K562 (cell line): ENCODE results near the gene FAM193A. TPM values are rescaled to one million over a fixed set of nuclear protein-coding genes. Genes with fewer than 3 reads are reported as not detected.
"Not testable (repeated sequence)": the region's sequence is repeated elsewhere in the genome, so short reads cannot be mapped to it uniquely, and the experiment has no call there.

ENCODE experiments used
- ATAC-seq: fragments of 200-7000 bp; cut with Tn5 transposase; 3 replicates; pipeline ENCODE4 v1.9.1; 2020; ENCODE audit warnings: moderate library complexity
- BruUV-seq: library from RNA; stranded (reverse); fragments of 400-500 nt; replicated peaks from 2 replicates; lab custom pipeline; 2021; lab: Mats Ljungman, UMichigan
- CTCF ChIA-PET: fragments of 300-600 bp; formaldehyde crosslinking; extraction: SDS; loops from one replicate; lab custom pipeline; 2021; ENCODE audit warnings: low intra/inter-chr PET ratio; lab: Yijun Ruan, JAX
- POLR2A ChIA-PET: fragments of 300-600, 350-650 bp; sonication (Branson Sonifier 250); formaldehyde crosslinking; extraction: SDS; loops from one replicate; lab custom pipeline; 2021; ENCODE audit warnings: antibody characterized with exemption, inconsistent platforms; lab: Yijun Ruan, JAX
- DNase-seq, 4 experiments: peaks; one replicate each; pipeline versions ENCODE4 v3.0.0 to v3.0.0-alpha.2; 2011 to 2018; ENCODE audit warnings: low spot score in 3 of 4, mixed read lengths in 3 of 4; ENCODE audit errors: extremely low read depth in 1 of 4
- FAIRE-seq: peaks from 2 replicates; lab custom pipeline; 2011; peaks lifted over from hg19 to GRCh38; lab: Jason Lieb, UNC
- H2AFZ ChIP-seq: 2 replicates; pipeline ENCODE4 v1.6.0; 2011; ENCODE audit warnings: low read depth, low read length, control low read depth, inconsistent platforms
- H3K27ac ChIP-seq: fragments of 200-600 bp; 3 replicates; pipeline ENCODE4 v1.8.0; 2011; ENCODE audit warnings: low read depth, mild to moderate bottlenecking, control low read depth, inconsistent platforms, low read length, moderate library complexity, mixed read lengths; ENCODE audit errors: extremely low read depth
- H3K27me3 ChIP-seq, 2 experiments: fragments of 300-600 bp in 1 of 2; 2 replicates in 1 of 2; 3 replicates in 1 of 2; pipeline versions ENCODE4 v1.6.0 to v1.8.0; 2011; ENCODE audit warnings: inconsistent platforms in 2 of 2, low read length in 2 of 2, mild to moderate bottlenecking in 1 of 2, mixed read lengths in 1 of 2, moderate library complexity in 1 of 2; ENCODE audit not compliant: control insufficient read depth in 2 of 2, insufficient read depth in 2 of 2
- H3K36me3 ChIP-seq: fragments of 300-600 bp; 3 replicates; pipeline ENCODE4 v1.8.0; 2011; ENCODE audit warnings: mild to moderate bottlenecking, low read length, inconsistent platforms; ENCODE audit not compliant: control insufficient read depth, insufficient read depth
- H3K4me1 ChIP-seq, 2 experiments: fragments of 200-600 bp in 1 of 2; replicated peaks in 1 of 2; 2 replicates in 1 of 2; 3 replicates in 1 of 2; pipeline versions ENCODE4 v1.5.1 to v1.8.0; 2011; ENCODE audit warnings: inconsistent platforms in 2 of 2, low read length in 2 of 2, mild to moderate bottlenecking in 1 of 2, mixed read lengths in 1 of 2, moderate library complexity in 1 of 2; ENCODE audit not compliant: control insufficient read depth in 2 of 2, insufficient read depth in 2 of 2
- H3K4me2 ChIP-seq: 2 replicates; pipeline ENCODE4 v1.6.1; 2011; ENCODE audit warnings: low read length, control low read depth, inconsistent platforms, mixed read lengths; ENCODE audit not compliant: insufficient read depth
- H3K4me3 ChIP-seq: fragments of 200-600 bp; sonication (generic), shearing (Covaris generic); 2 replicates; pipeline ENCODE4 v1.5.1; 2016; ENCODE audit warnings: control low read depth, inconsistent platforms
- H3K79me2 ChIP-seq: fragments of 200-600 bp; 3 replicates; pipeline ENCODE4 v1.8.0; 2011; ENCODE audit warnings: low read length, inconsistent platforms; ENCODE audit not compliant: control insufficient read depth, insufficient read depth
- H3K9ac ChIP-seq, 2 experiments: 2 replicates each; pipeline versions ENCODE4 v1.6.0 to v1.6.1; 2011; ENCODE audit warnings: low read depth in 2 of 2, low read length in 2 of 2, control low read depth in 1 of 2, inconsistent platforms in 1 of 2, mild to moderate bottlenecking in 1 of 2, mixed read lengths in 1 of 2; ENCODE audit not compliant: insufficient read depth in 1 of 2
- H3K9me1 ChIP-seq: one replicate; pipeline ENCODE4 v1.6.0; 2011; ENCODE audit warnings: inconsistent platforms, mild to moderate bottlenecking, low read length, moderate library complexity; ENCODE audit not compliant: control insufficient read depth, insufficient read depth
- H3K9me3 ChIP-seq: replicated peaks from 2 replicates; pipeline ENCODE4 v1.5.1; 2011; ENCODE audit warnings: low read depth, low read length, inconsistent platforms; ENCODE audit not compliant: control insufficient read depth, insufficient read depth
- H4K20me1 ChIP-seq: replicated peaks from 2 replicates; pipeline ENCODE4 v1.6.1; 2011; ENCODE audit warnings: low read length, inconsistent platforms, mixed read lengths; ENCODE audit not compliant: control insufficient read depth, insufficient read depth
- NUFIP1 ChIP-seq: fragments of 450-650 bp; IDR thresholded peaks from 2 replicates; pipeline ENCODE4 v1.6.1; 2018; ENCODE audit not compliant: partially characterized antibody
- TAF15 ChIP-seq: fragments of 200-400 bp; formaldehyde crosslinking; IDR thresholded peaks from 2 replicates; pipeline ENCODE4 v1.6.1; 2017; ENCODE audit warnings: mild to moderate bottlenecking, low read depth, low read length, moderate library complexity
- WGBS: fragments of 100-300 bp; shearing (Covaris generic); methylation state at CpG from one replicate; pipeline ENCODE4 v1.1.6; 2016; ENCODE audit warnings: low coverage, mixed read lengths; ENCODE audit not compliant: insufficient coverage; ENCODE audit errors: missing lambda C conversion rate; 5-methylcytosine and 5-hydroxymethylcytosine counted together
- in situ Hi-C: fragments of 300-500 bp; cut with MboI; formaldehyde crosslinking; loops from 4 replicates; pipeline ENCODE4 v1.15.0; 2018; ENCODE audit warnings: inconsistent platforms, mixed read lengths
- intact Hi-C: fragments of 100-400 bp; cut with micrococcal nuclease; formaldehyde crosslinking; loops from 2 replicates; pipeline ENCODE4 v1.14.2; 2022
- polyA plus RNA-seq, 8 experiments: library from polyadenylated mRNA; depleted of rRNA in 4 of 8; stranded (reverse) in 5 of 8; unstranded in 3 of 8; fragments of >200 nt; fragmentation: Nextera tagmentation in 2 of 8; fragmentation: Illumina TruSeq in 1 of 8; extraction: Ambion mirVana in 2 of 8; extraction: Trizol in 1 of 8; gene quantifications; 2 replicates each; pipeline versions ENCODE4 v1.2.1 to v1.2.3, GENCODE V29; 2011 to 2014; ENCODE audit warnings: inconsistent platforms in 1 of 8, missing spikeins in 1 of 8
- small RNA-seq: library from RNA; depleted of rRNA; stranded (forward); fragments of <200 nt; gene quantifications from one replicate; pipeline ENCODE3, GENCODE V24; 2014
- total RNA-seq, 7 experiments: library from RNA; depleted of rRNA in 6 of 7; stranded (reverse); fragments of >200 nt in 6 of 7; fragmentation: Illumina TruSeq in 2 of 7; extraction: Trizol in 2 of 7; gene quantifications; 2 replicates each; pipeline versions ENCODE4 v1.2.1 to v1.2.3, GENCODE V29; 2011 to 2021; ENCODE audit warnings: low replicate concordance in 1 of 7
- TF ChIP-seq, protein P1 (sequence below): fragments of 450-650 bp; IDR thresholded peaks from 2 replicates; pipeline ENCODE4 v1.6.1; 2016

The FAM193A gene
- total and polyA plus RNA-seq, 9 of the 15 experiments (the other 6 are each of a cell fraction or from before 2014, with no cell fraction given): 0.46 to 24.6 (median 9.6) TPM

- TF ChIP-seq TAF15: no peak
Observed at GRCh38 chr4:2771264-2771663, 234.8 kb downstream of the FAM193A start (continued).

DNA sequence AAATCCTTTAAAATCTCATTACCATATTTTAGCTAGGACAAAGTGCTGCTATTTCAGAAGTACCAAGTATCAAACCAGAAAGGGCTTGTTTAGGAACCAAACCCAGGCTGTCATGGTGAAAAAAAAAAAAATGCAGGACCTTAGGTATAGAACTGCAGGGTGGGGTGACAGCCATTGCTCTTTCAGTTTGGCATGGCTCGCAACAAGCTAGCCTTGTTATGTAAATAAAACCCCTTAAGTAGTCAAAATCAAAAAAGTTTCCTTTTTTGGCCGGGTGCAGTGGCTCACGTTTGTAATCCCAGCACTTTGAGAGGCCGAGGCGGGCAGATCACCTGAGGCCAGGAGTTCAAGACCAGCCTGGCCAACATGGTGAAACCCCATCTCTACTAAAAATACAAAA lies 244.2 kb downstream of the FAM193A start:
- intact Hi-C loops, POLR2A ChIA-PET, ATAC-seq, DNase-seq, H4K20me1 ChIP-seq, H3K4me1 ChIP-seq, H3K27ac ChIP-seq, H2AFZ ChIP-seq, H3K9ac ChIP-seq, in situ Hi-C loops, H3K36me3 ChIP-seq, CTCF ChIA-PET, FAIRE-seq, H3K4me2 ChIP-seq, H3K9me1 ChIP-seq, BruUV-seq, H3K4me3 ChIP-seq, H3K9me3 ChIP-seq, H3K27me3 ChIP-seq, H3K79me2 ChIP-seq: not testable (repeated sequence)
- WGBS: 48% methylated on average over 3 of the region's 5 CpGs

DNA sequence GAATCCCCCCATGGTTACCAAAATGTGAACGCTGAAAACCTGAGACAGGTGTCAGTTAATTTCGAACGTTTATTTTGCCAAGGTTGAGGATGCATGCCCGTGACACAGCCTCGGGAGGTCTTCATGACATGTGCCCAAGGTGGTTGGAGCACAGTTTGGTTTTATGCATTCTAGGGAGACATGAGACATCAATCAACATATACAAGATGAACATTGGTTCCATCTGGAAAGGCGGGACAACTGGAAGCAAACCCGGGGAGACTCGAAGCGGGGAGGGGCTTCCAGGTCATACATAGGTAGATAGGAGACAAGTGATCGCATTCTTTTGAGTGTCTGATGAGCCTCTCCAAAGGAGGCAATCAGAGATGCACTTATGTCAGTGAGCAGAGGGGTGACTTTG lies 245.5 kb downstream of the FAM193A start:
- CTCF ChIA-PET: no interaction called here
- Histone ChIP-seq H3K4me2 (no peak overlapping the region), H4K20me1 (no peaks in the 10 kb centered on the region), H3K9ac (no peak overlapping the region), H3K4me1 (peaks cover 0 to 9% of the 10 kb centered on the region in 2 experiments; a peak in 1 of 5 replicates), H3K36me3 (no peaks in the 10 kb centered on the region), H3K27ac (no peak overlapping the region)
- in situ Hi-C loops: no loop called here
- no peak for ATAC-seq
- no peak for FAIRE-seq
- POLR2A ChIA-PET: interaction anchor here (0.9 kb wide), 1 partner anchor 11 kb away, joined by 3 read pairs; the partner anchor contains the start of gene SH3BP2
- TF ChIP-seq, protein P1, sequence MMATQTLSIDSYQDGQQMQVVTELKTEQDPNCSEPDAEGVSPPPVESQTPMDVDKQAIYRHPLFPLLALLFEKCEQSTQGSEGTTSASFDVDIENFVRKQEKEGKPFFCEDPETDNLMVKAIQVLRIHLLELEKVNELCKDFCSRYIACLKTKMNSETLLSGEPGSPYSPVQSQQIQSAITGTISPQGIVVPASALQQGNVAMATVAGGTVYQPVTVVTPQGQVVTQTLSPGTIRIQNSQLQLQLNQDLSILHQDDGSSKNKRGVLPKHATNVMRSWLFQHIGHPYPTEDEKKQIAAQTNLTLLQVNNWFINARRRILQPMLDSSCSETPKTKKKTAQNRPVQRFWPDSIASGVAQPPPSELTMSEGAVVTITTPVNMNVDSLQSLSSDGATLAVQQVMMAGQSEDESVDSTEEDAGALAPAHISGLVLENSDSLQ: peak; percentile 63
- no peak for TF ChIP-seq NUFIP1
- TF ChIP-seq, all 486 proteins: peak for 1
- 5% methylated on average over 10 of the region's 10 CpGs for WGBS
- H3K9me3 ChIP-seq: no peaks in the 10 kb centered on the region; the same call in 1 of the 2 replicates
- H3K4me3 ChIP-seq: no peak overlapping the region
- H3K79me2 ChIP-seq: no peaks in the 10 kb centered on the region
- no TSS peak for BruUV-seq
- H3K9me1 ChIP-seq: no peaks in the 10 kb centered on the region
- intact Hi-C loops: no loop called here
- no peak for DNase-seq
- H2AFZ ChIP-seq: 0 out of 2 replicates have a peak overlapping the region, but pooled peaks have one; percentile 19
- H3K27me3 ChIP-seq: peaks cover 0 to 6% of the 10 kb centered on the region in 2 experiments; a peak in 2 of 5 replicates

Small RNA genes lying within 50 kb of the gene (small RNA-seq; reads per million reads assigned to genes)
- gene CR545473.1: not detected
- not detected for gene RF00019

Other genes with a start within 250 kb of the FAM193A start
- gene ZFYVE28, start 118.0 kb upstream of the FAM193A start, total RNA-seq (2014; rRNA removed): 11.9 and 15.6 TPM in 2 replicates
- gene ZFYVE28, start 118.0 kb upstream of the FAM193A start, total RNA-seq (2014; rRNA removed; fragmentation: Illumina TruSeq; extraction: Trizol): 5.0 and 6.1 TPM in 2 replicates
- 10.7 and 11.0 TPM in 2 replicates for gene ZFYVE28, start 118.0 kb upstream of the FAM193A start, total RNA-seq (2015; rRNA removed; fragmentation: Illumina TruSeq; extraction: Trizol)
- gene ZFYVE28, start 118.0 kb upstream of the FAM193A start, total RNA-seq (2021): 24.8 and 25.1 TPM in 2 replicates
- 8.2 and 13.7 TPM in 2 replicates for gene ZFYVE28, start 118.0 kb upstream of the FAM193A start, polyA plus RNA-seq (2011; rRNA removed)
- 8.9 and 10.3 TPM in 2 replicates for gene ZFYVE28, start 118.0 kb upstream of the FAM193A start, polyA plus RNA-seq (2014; fragmentation: Illumina TruSeq; extraction: Trizol)
- gene ZFYVE28, start 118.0 kb upstream of the FAM193A start, polyA plus RNA-seq (2014; fragmentation: Nextera tagmentation; extraction: Ambion mirVana): 1 to 10 TPM; 1.3 to 2.1 TPM
- gene ZFYVE28, start 118.0 kb upstream of the FAM193A start, polyA plus RNA-seq (2014; rRNA removed): 16.2 and 20.0 TPM in 2 replicates
- gene CFAP99, start 117.7 kb upstream of the FAM193A start, total RNA-seq (2014; rRNA removed): 0.12 TPM in 1 of 2 replicates, not detected in the other
- gene CFAP99, start 117.7 kb upstream of the FAM193A start, total RNA-seq (2014; rRNA removed; fragmentation: Illumina TruSeq; extraction: Trizol): not detected in 2 replicates
- gene CFAP99, start 117.7 kb upstream of the FAM193A start, total RNA-seq (2015; rRNA removed; fragmentation: Illumina TruSeq; extraction: Trizol): not detected in 2 replicates
- 0.18 and 0.22 TPM in 2 replicates for gene CFAP99, start 117.7 kb upstream of the FAM193A start, total RNA-seq (2021)
- gene CFAP99, start 117.7 kb upstream of the FAM193A start, polyA plus RNA-seq (2011; rRNA removed): 0.07 and 0.12 TPM in 2 replicates
- gene CFAP99, start 117.7 kb upstream of the FAM193A start, polyA plus RNA-seq (2014; fragmentation: Illumina TruSeq; extraction: Trizol): 0.09 and 0.17 TPM in 2 replicates
- not detected for gene CFAP99, start 117.7 kb upstream of the FAM193A start, polyA plus RNA-seq (2014; fragmentation: Nextera tagmentation; extraction: Ambion mirVana)
- not detected in 2 replicates for gene CFAP99, start 117.7 kb upstream of the FAM193A start, polyA plus RNA-seq (2014; rRNA removed)
- gene RNF4, start 67.5 kb upstream of the FAM193A start, total RNA-seq (2014; rRNA removed): 32.1 and 35.5 TPM in 2 replicates
- gene RNF4, start 67.5 kb upstream of the FAM193A start, total RNA-seq (2014; rRNA removed; fragmentation: Illumina TruSeq; extraction: Trizol): 38.0 and 40.9 TPM in 2 replicates
- gene RNF4, start 67.5 kb upstream of the FAM193A start, total RNA-seq (2015; rRNA removed; fragmentation: Illumina TruSeq; extraction: Trizol): 46.0 and 47.1 TPM in 2 replicates
- 43.5 and 49.1 TPM in 2 replicates for gene RNF4, start 67.5 kb upstream of the FAM193A start, total RNA-seq (2021)
- 51.5 and 54.7 TPM in 2 replicates for gene RNF4, start 67.5 kb upstream of the FAM193A start, polyA plus RNA-seq (2011; rRNA removed)
- gene RNF4, start 67.5 kb upstream of the FAM193A start, polyA plus RNA-seq (2014; fragmentation: Illumina TruSeq; extraction: Trizol): 40.4 and 44.8 TPM in 2 replicates
- gene RNF4, start 67.5 kb upstream of the FAM193A start, polyA plus RNA-seq (2014; fragmentation: Nextera tagmentation; extraction: Ambion mirVana): 10 to 100 TPM; 19.2 to 59.3 TPM
- gene RNF4, start 67.5 kb upstream of the FAM193A start, polyA plus RNA-seq (2014; rRNA removed): 32.6 and 35.2 TPM in 2 replicates
- gene TNIP2, start 219.7 kb downstream of the FAM193A start, total RNA-seq (2014; rRNA removed): 42.6 and 46.7 TPM in 2 replicates
- gene TNIP2, start 219.7 kb downstream of the FAM193A start, total RNA-seq (2014; rRNA removed; fragmentation: Illumina TruSeq; extraction: Trizol): 11.6 and 13.1 TPM in 2 replicates
- gene TNIP2, start 219.7 kb downstream of the FAM193A start, total RNA-seq (2015; rRNA removed; fragmentation: Illumina TruSeq; extraction: Trizol): 19.5 and 21.9 TPM in 2 replicates
- 32.2 and 35.8 TPM in 2 replicates for gene TNIP2, start 219.7 kb downstream of the FAM193A start, total RNA-seq (2021)
- 17.5 and 21.8 TPM in 2 replicates for gene TNIP2, start 219.7 kb downstream of the FAM193A start, polyA plus RNA-seq (2011; rRNA removed)
- gene TNIP2, start 219.7 kb downstream of the FAM193A start, polyA plus RNA-seq (2014; fragmentation: Illumina TruSeq; extraction: Trizol): 12.1 and 18.3 TPM in 2 replicates
- 1 to 10 TPM in 1 of 2 experiments, under 1 TPM in 1; 0.61 to 1.1 TPM for gene TNIP2, start 219.7 kb downstream of the FAM193A start, polyA plus RNA-seq (2014; fragmentation: Nextera tagmentation; extraction: Ambion mirVana)
- 38.1 and 38.2 TPM in 2 replicates for gene TNIP2, start 219.7 kb downstream of the FAM193A start, polyA plus RNA-seq (2014; rRNA removed)